Heart left ventricle (tissue), 16 donors: ENCODE measurements around the gene MUC3A. TPM values are rescaled to one million over a fixed set of nuclear protein-coding genes. Genes with fewer than 3 reads are reported as not detected.

Experiments used
- ATAC-seq, 4 donors: fragments of 200-7000 bp; cut with Tn5 transposase; one replicate each; pipeline ENCODE4 v1.9.1; 2020 to 2022; ENCODE audit warnings: moderate library complexity in 4 of 4, mild to moderate bottlenecking in 3 of 4, moderate number of reproducible peaks in 1 of 4
- DNase-seq, 5 donors: peaks; one replicate each; pipeline ENCODE4 v3.0.0-alpha.2; 2020
- H3K27ac ChIP-seq, 12 donors: fragments of 200-600 bp; sonication (generic) in 4 of 12; one replicate each; pipeline versions ENCODE4 v1.5.0 to v1.8.0; 2016 to 2022; ENCODE audit warnings: mild to moderate bottlenecking in 2 of 12
- H3K27me3 ChIP-seq, 9 donors: fragments of 200-600 bp; sonication (generic) in 2 of 9; one replicate each; pipeline versions ENCODE4 v1.5.1 to v1.8.0; 2016 to 2022; ENCODE audit warnings: mild to moderate bottlenecking in 3 of 9
- H3K36me3 ChIP-seq, 9 donors: fragments of 200-600 bp; sonication (generic) in 2 of 9; one replicate each; pipeline versions ENCODE4 v1.5.0 to v1.8.0; 2018 to 2022; ENCODE audit warnings: mild to moderate bottlenecking in 2 of 9
- H3K4me1 ChIP-seq, 12 donors: fragments of 200-600 bp; sonication (generic) in 4 of 12; one replicate each; pipeline versions ENCODE4 v1.5.0 to v1.8.0; 2016 to 2022; ENCODE audit warnings: mild to moderate bottlenecking in 3 of 12
- H3K4me3 ChIP-seq, 12 donors: fragments of 200-600 bp; sonication (generic) in 4 of 12; one replicate each; pipeline versions ENCODE4 v1.5.0 to v1.8.0; 2017 to 2022; ENCODE audit warnings: mild to moderate bottlenecking in 9 of 12, moderate library complexity in 4 of 12
- H3K9me3 ChIP-seq, 12 donors: fragments of 200-600 bp; sonication (generic) in 4 of 12; one replicate each; pipeline versions ENCODE4 v1.5.0 to v1.8.0; 2016 to 2022; ENCODE audit warnings: mild to moderate bottlenecking in 1 of 12
- POLR2A ChIP-seq, 2 donors: fragments of 450-650 bp; IDR thresholded peaks; one replicate each; pipeline ENCODE4 v1.6.1; 2017; ENCODE audit warnings: antibody characterized with exemption in 2 of 2, mild to moderate bottlenecking in 2 of 2, moderate library complexity in 2 of 2
- WGBS, 4 donors: extraction: QIAGEN DNeasy Blood & Tissue Kit in 2 of 4; methylation state at CpG; one replicate each; pipeline versions ENCODE4 v1.1.5 to v1.1.7; 2013 to 2018; 5-methylcytosine and 5-hydroxymethylcytosine counted together
- intact Hi-C, 10 donors: fragments of 100-400 bp; cut with DNase I; formaldehyde crosslinking; loops; one replicate each; pipeline versions ENCODE4 v1.11.1 to v1.14.2; 2022
- polyA plus RNA-seq, 2 donors: library from polyadenylated mRNA; stranded (reverse); fragments of 200-250 nt; gene quantifications; one replicate each; pipeline ENCODE4 v1.2.3, GENCODE V29; 2013
- total RNA-seq, 9 donors: library from RNA; depleted of rRNA in 2 of 9; stranded (reverse); fragments of >200 nt in 2 of 9; fragmentation: NEBNext Ultra II Directional in 3 of 9; extraction: Animal tissue kit (Norgen Biotek cat#: 25700) in 3 of 9; gene quantifications; one replicate each; pipeline versions ENCODE4 v1.1.0 to v1.2.4, GENCODE V29; 2016 to 2023
- TF ChIP-seq, protein P1 (sequence below), 12 donors: fragments of 200-600 bp; sonication (generic) in 4 of 12; IDR thresholded peaks; one replicate each; pipeline versions ENCODE4 v1.5.0 to v1.8.0; 2018 to 2022; ENCODE audit warnings: antibody characterized with exemption in 12 of 12, mild to moderate bottlenecking in 5 of 12
- donor health status: ischemic (EF 13 %, LVEDD 7.1; RV severe dilation, severe dysfunction).
- donor health status: healthy with polysubstance abuse.
- donor health status: DM: no; HTN: yes; CAD: no.
- donor health status: DM: no; HTN: no; CAD: no.
- donor health status: ischemic (EF 25% LVEDD 6.9; RV normal size, moderate dysfunction).
- donor health status: ischemic (EF 25% LVEDD 5.7; RV mildly dilated, moderate dysfunction).
- donor health status: healthy.
- donor health status: DM: yes; HTN: yes; CAD: no.
- donor health status: ischemic (EF 35%, LVEDD 5.7; RV mildly dilated, moderate dysfunction).
- donor health status: nonischemic (EF 11% LVEDD 7.7; RV severe dilation, severe dysfunction).
- donor health status: DM: yes; HTN: yes; CAD: no.
- donor health status: PGD.
- donor health status: ischemic (EF 29% LVEDD 5.4; RV normal size, mild dysfunction).
- donor health status: nonischemic (EF 23%, LVEDD 6.1; RV moderate dilation, normal function).

Gene MUC3A
- total and polyA plus RNA-seq, 11 donors, result 0.16 to 1.8 (median 0.45) TPM

DNA sequence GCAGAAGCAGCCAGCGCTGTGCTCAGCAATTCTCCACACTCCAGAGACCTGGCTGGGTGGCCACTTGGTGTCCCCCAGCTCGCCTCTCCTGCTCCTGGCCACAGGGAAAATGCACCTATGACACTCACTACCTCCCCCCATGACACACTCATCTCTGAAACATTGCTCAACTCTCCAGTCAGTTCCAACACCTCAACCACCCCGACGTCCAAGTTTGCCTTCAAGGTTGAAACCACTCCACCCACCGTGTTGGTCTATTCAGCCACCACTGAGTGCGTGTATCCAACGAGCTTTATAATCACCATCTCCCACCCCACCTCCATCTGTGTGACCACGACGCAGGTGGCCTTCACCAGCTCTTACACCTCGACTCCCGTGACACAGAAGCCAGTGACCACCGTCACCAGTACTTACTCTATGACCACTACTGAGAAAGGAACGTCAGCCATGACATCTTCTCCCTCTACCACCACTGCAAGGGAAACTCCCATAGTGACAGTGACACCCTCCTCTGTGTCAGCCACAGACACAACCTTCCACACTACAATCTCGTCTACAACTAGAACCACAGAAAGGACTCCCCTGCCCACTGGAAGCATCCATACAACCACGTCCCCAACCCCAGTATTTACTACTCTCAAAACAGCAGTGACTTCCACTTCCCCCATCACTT is 2.7 kb downstream of the MUC3A start:
- Histone ChIP-seq H3K4me1 (no peaks in the 10 kb centered on the region), H3K9me3 (no peaks in the 10 kb centered on the region), H3K27me3 (peaks cover 0 to 50% (median 20%) of the 10 kb centered on the region in 9 donors), H3K4me3 (no peak overlapping the region), H3K27ac (no peak overlapping the region), H3K36me3 (no peaks in the 10 kb centered on the region)
- WGBS, 4 donors, result 71 to 76% (median 74%) methylated on average over 15 of the region's 15 CpGs
- TF ChIP-seq, protein P1, sequence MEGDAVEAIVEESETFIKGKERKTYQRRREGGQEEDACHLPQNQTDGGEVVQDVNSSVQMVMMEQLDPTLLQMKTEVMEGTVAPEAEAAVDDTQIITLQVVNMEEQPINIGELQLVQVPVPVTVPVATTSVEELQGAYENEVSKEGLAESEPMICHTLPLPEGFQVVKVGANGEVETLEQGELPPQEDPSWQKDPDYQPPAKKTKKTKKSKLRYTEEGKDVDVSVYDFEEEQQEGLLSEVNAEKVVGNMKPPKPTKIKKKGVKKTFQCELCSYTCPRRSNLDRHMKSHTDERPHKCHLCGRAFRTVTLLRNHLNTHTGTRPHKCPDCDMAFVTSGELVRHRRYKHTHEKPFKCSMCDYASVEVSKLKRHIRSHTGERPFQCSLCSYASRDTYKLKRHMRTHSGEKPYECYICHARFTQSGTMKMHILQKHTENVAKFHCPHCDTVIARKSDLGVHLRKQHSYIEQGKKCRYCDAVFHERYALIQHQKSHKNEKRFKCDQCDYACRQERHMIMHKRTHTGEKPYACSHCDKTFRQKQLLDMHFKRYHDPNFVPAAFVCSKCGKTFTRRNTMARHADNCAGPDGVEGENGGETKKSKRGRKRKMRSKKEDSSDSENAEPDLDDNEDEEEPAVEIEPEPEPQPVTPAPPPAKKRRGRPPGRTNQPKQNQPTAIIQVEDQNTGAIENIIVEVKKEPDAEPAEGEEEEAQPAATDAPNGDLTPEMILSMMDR (IDR thresholded peaks at IDR 0.05), result no peak
- no peak for TF ChIP-seq POLR2A (IDR thresholded peaks at IDR 0.05)
- ATAC-seq, result peak in 1 of 4 donors; percentile 11
- no peak for DNase-seq
- intact Hi-C loops, result loop anchor here in 1 of 10 donors (2.0 kb wide), 1 partner anchor 17 kb away; the partner anchor contains the start of gene MUC12

DNA sequence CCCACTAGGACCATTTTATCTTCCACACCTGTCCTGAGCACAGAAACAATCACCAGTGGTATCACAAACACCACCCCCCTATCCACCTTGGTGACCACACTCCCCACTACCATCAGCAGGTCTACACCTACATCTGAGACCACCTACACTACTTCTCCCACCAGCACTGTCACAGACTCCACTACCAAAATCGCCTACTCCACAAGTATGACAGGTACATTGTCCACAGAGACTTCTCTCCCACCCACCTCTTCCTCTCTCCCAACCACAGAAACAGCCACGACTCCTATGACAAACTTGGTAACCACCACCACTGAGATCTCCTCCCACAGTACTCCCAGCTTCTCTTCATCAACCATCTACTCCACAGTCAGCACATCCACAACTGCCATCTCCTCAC is 3.3 kb downstream of the MUC3A start:
- H3K4me3 ChIP-seq, result no peak overlapping the region
- DNase-seq, result no peak
- ATAC-seq, result no peak
- 55 to 57% (median 56%) methylated on average over 2 of the region's 2 CpGs for WGBS, 4 donors
- no peak for TF ChIP-seq POLR2A (IDR thresholded peaks at IDR 0.05)
- TF ChIP-seq, protein P1 (IDR thresholded peaks at IDR 0.05), result no peak
- no peaks in the 10 kb centered on the region for H3K36me3 ChIP-seq
- no peak overlapping the region for H3K27ac ChIP-seq
- no peaks in the 10 kb centered on the region for H3K9me3 ChIP-seq
- H3K27me3 ChIP-seq, result peaks cover 0 to 50% (median 20%) of the 10 kb centered on the region in 9 donors
- no peaks in the 10 kb centered on the region for H3K4me1 ChIP-seq
- intact Hi-C loops, result loop anchor here in 1 of 10 donors (2.0 kb wide), 1 partner anchor 16 kb away; the partner anchor contains the start of gene MUC12

DNA sequence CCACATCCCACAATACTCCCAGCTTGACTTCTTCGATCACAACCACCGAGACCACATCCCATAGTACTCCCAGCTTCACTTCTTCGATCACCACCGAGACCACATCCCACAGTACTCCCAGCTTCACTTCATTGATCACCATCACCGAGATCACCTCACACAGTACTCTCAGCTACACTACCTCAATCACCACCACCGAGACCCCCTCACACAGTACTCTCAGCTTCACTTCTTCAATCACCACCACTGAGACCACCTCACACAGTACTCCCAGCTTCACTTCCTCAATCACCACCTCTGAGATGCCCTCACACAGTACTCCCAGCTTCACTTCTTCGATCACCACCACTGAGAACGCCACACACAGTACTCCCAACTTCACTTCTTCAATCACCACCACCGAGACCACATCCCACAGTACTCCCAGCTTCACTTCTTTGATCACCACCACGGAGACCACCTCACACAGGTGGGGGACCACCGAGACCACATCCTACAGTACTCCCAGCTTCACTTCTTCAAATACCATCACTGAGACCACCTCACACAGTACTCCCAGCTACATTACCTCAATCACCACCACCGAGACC is 8.6 kb downstream of the MUC3A start:
- WGBS, 4 donors, result 62 to 73% (median 67%) methylated on average over 12 of the region's 12 CpGs
- no peaks in the 10 kb centered on the region for H3K4me1 ChIP-seq
- DNase-seq (no peak), ATAC-seq (no peak)
- H3K27me3 ChIP-seq, result peaks cover 0 to 27% (median 10%) of the 10 kb centered on the region in 9 donors
- TF ChIP-seq, protein P1 (IDR thresholded peaks at IDR 0.05), result no peak
- no peak for TF ChIP-seq POLR2A (IDR thresholded peaks at IDR 0.05)
- H3K9me3 ChIP-seq, result no peaks in the 10 kb centered on the region
- no peak overlapping the region for H3K27ac ChIP-seq
- H3K4me3 ChIP-seq, result no peak overlapping the region
- no peaks in the 10 kb centered on the region for H3K36me3 ChIP-seq
- intact Hi-C loops, result no loop called here

DNA sequence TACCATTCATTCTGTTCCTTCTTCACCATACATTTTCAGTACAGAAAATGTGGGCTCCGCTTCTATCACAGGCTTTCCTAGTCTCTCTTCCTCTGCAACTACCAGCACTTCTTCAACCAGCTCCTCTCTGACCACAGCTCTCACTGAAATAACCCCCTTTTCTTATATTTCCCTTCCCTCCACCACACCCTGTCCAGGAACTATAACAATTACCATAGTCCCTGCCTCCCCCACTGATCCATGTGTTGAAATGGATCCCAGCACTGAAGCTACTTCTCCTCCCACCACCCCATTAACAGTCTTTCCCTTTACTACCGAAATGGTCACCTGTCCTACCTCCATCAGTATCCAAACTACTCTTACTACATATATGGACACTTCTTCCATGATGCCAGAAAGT is 10.6 kb downstream of the MUC3A start:
- ATAC-seq (no peak), DNase-seq (no peak)
- Histone ChIP-seq H3K4me1 (no peaks in the 10 kb centered on the region), H3K27me3 (peaks cover 16 to 47% (median 26%) of the 10 kb centered on the region in 9 donors), H3K27ac (no peak overlapping the region), H3K9me3 (no peaks in the 10 kb centered on the region), H3K4me3 (no peak overlapping the region), H3K36me3 (no peaks in the 10 kb centered on the region)
- intact Hi-C loops, result loop anchor here in 2 of 10 donors (10.0 kb wide), 2 partner anchors 55 to 95 kb away; no protein-coding TSS in a partner anchor
- whole genome bisulfite sequencing, 4 donors, result 58 to 66% (median 64%) methylated on average over 2 of the region's 2 CpGs
- TF ChIP-seq, protein P1 (IDR thresholded peaks at IDR 0.05), result no peak
- no peak for TF ChIP-seq POLR2A (IDR thresholded peaks at IDR 0.05)
